GM10266 (cell line): ENCODE data around the gene CLDN4.

Experiments
- DNase-seq: peaks from one replicate; pipeline ENCODE4 v3.0.0; 2012; ENCODE audit errors: extremely low spot score
- TF ChIP-seq, protein P1 (sequence below): IDR thresholded peaks from 2 replicates; pipeline ENCODE4 v1.5.1; 2012; ENCODE audit warnings: mild to moderate bottlenecking, low read depth; ENCODE audit not compliant: control insufficient read depth, insufficient read depth; ENCODE audit errors: missing control alignments

Gene CLDN4

GRCh38 chr7:73801577-73801976, 29.2 kb upstream of the CLDN4 start:
- TF ChIP-seq, protein P1, sequence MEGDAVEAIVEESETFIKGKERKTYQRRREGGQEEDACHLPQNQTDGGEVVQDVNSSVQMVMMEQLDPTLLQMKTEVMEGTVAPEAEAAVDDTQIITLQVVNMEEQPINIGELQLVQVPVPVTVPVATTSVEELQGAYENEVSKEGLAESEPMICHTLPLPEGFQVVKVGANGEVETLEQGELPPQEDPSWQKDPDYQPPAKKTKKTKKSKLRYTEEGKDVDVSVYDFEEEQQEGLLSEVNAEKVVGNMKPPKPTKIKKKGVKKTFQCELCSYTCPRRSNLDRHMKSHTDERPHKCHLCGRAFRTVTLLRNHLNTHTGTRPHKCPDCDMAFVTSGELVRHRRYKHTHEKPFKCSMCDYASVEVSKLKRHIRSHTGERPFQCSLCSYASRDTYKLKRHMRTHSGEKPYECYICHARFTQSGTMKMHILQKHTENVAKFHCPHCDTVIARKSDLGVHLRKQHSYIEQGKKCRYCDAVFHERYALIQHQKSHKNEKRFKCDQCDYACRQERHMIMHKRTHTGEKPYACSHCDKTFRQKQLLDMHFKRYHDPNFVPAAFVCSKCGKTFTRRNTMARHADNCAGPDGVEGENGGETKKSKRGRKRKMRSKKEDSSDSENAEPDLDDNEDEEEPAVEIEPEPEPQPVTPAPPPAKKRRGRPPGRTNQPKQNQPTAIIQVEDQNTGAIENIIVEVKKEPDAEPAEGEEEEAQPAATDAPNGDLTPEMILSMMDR: no peak
- no peak for DNase-seq

GRCh38 chr7:73802459-73802858, 28.3 kb upstream of the CLDN4 start:
- no peak for DNase-seq
- TF ChIP-seq, protein P1: no peak

GRCh38 chr7:73809467-73809951, 21.3 kb upstream of the CLDN4 start:
- TF ChIP-seq, protein P1: no peak
- no peak for DNase-seq

GRCh38 chr7:73810998-73811360, 19.8 kb upstream of the CLDN4 start:
- no peak for DNase-seq
- TF ChIP-seq, protein P1: no peak

GRCh38 chr7:73811760-73812168, 19.0 kb upstream of the CLDN4 start:
- TF ChIP-seq, protein P1: peak; percentile 72
- DNase-seq: peak; percentile 66

- TF ChIP-seq, protein P1: no peak
- no peak for DNase-seq
Measured at GRCh38 chr7:73812996-73813395, 17.8 kb upstream of the CLDN4 start.

DNA sequence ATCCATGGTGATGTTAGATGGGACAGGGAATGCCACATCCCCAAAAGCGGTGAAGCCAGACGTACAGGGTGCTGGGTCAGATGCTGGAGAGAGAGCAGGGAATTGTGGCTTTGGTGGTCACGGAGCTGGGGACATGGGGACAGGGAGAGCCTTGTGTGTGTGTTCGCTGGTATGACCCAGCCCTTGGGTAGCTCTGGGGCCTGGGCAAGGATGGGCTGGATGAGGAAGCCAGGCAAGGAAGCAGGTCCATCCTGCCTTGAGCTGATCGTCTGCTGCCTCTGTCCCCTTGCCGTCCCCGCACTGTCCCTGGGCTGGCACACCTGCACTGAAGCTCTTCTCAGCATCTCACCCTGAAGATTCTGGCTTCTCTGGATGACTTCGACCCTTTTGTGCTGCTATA, 15.4 kb upstream of the CLDN4 start:
- TF ChIP-seq, protein P1: no peak
- no peak for DNase-seq
